Activated CD4-positive, alpha-beta T cell treated with anti-CD3 and anti-CD28 coated beads, Interleukin-2, Interleukin-6, amounts not matched to agents 100 ng/mL and 50 ng/mL, durations not matched to agents 16 hours and 8 hours (primary cell): ENCODE measurements around the gene TBK1.

Source experiments
- DNase-seq: peaks from one replicate; pipeline ENCODE4 v3.0.0-alpha.2; 2020

Gene TBK1

GRCh38 chr12:64452559-64453329, 824 bp downstream of the TBK1 start:
- DNase-seq: peak; percentile 23

GRCh38 chr12:64455506-64455905, 3.6 kb downstream of the TBK1 start:
- DNase-seq: no peak

- no peak for DNase-seq
Observed at GRCh38 chr12:64456119-64456518, 4.2 kb downstream of the TBK1 start.

- DNase-seq: peak; percentile 68
Observed at GRCh38 chr12:64457032-64457431, 5.1 kb downstream of the TBK1 start.

GRCh38 chr12:64457466-64457865, 5.5 kb downstream of the TBK1 start:
- peak; percentile 76 for DNase-seq

DNA sequence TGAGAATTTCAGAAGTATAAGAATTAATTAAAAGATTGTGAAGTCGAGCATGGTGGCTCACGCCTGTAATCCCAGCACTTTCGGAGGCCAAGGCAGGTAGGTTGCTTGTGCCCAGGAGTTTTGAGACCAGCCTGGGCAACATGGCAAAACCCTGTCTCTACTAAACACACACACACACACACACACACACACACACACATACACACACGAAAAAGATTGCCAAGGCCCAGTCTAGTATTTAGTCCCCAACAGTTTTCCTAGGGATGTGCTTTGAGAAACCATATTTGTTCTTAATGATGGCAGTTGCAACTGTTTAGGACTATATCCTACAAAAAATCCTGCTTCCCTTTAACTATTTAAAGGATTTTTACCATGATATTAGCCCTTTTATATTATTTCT, 6.0 kb downstream of the TBK1 start:
- no peak for DNase-seq

DNA sequence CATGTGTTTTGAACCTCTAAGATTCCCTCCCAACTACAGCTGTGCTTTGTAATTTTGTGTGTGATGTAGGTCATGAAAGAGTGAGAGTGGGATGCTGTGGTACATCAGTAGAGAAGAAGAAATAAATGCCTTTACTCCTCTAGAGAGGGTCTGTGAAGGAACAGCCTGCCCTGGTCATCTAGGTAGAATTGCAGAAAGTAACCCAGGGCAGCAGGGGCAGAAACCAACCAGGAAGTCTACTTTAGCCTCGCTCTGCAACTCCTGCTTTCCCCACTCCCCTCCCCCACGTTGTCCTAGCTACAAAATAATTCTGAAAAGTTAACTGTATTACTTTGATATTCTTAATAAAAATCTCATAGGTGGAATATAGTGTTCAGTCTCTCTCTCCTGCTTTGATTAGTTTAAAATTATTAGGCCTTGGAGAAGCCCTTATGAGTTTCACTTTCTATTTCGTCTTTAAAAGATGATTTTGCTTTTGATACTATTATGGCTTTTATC, 7.5 kb downstream of the TBK1 start:
- no peak for DNase-seq

DNA sequence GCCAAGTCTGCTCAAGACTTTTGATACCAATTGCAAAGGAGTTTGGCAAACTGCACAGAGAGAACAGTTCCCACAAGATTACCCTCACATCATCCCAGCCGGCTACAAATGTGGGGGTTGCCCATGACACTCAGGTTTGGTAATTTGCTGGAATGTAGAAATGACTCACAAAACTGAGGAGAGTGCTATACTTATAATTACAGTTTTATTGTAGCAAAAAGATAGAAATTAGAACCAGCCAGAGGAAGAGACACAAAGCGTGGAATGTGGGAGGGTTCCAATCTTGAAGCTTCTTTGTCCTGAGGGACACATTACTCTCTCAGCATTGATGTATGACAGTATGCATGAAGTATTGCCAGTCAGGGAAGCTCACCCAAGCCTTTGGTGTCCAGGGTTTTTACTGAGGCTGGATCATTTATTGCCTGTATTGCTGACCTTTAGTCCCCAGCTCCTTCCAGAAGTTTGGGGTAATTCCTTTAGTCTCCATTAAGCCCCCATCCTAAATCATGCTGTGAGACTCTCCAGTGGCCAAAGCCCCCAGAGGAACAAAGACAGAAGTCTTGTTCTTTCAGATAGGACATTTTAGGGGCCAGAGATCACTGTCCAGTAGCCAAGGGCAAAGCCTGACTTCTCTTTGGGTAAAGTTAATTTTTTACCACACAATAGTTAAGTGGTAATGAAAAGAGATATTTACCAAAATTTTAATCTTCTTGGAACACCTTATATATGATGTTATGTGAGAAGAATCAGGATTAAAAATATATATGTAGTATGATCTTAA, 9.9 kb downstream of the TBK1 start:
- DNase-seq: peak; percentile 10

GRCh38 chr12:64466178-64466577, 14.3 kb downstream of the TBK1 start:
- no peak for DNase-seq

DNA sequence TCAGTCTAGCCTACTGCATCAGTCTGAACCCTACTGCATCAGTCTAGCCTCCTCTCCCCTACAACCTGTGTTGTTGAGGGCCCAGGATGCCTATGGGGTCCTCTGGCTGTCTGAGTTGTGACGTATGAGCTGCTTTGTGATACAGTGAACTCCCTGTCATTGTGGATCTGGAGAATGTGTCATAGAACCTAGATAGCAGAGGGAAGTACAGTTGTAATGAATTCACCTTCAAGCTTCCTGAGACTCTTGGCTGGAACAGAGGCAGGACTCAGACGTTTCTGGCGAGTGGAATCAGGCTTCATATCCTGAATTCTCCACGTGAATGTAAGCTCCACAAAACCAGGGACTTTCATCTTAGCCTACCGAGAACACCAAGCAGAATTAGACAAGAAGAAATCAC, 17.0 kb downstream of the TBK1 start:
- DNase-seq: no peak

DNA sequence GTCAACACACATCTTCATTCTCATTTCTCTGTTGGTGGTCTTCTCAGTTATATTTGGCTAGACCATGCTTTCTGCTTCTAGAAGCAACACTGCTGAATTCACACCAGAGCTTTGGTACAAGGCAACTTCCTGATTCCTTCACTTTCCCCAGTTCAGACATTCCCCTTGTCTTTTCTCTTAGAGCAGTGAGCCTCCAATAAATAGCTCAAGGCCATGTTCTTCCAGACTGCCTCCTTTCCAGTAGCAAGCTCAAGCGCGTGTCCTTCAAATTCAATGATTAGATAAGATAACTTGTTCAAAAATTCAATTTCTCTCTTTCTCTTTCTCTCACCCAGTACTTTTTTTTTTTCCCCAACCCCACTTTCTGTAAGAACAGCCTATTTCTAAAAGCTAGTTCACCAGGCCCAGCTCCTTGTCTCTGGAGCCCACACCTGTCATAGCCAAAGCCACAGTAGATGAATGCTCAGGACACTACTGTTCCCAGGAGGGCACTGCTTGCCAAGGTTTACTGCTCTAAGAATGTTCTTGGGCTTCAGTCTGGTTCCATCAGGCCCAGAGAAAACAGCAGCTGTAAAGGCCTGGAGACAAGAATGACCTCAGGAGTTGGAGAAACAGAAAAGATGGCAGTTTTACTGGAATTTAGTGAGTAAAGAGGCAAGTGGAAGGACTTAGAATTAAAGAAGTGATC, 17.7 kb downstream of the TBK1 start:
- no peak for DNase-seq

- DNase-seq: no peak
Observed at GRCh38 chr12:64470495-64470894, 18.6 kb downstream of the TBK1 start.

GRCh38 chr12:64473176-64473575, 21.3 kb downstream of the TBK1 start:
- DNase-seq: no peak

- DNase-seq: no peak
Observed at GRCh38 chr12:64475518-64475917, 23.6 kb downstream of the TBK1 start.

DNA sequence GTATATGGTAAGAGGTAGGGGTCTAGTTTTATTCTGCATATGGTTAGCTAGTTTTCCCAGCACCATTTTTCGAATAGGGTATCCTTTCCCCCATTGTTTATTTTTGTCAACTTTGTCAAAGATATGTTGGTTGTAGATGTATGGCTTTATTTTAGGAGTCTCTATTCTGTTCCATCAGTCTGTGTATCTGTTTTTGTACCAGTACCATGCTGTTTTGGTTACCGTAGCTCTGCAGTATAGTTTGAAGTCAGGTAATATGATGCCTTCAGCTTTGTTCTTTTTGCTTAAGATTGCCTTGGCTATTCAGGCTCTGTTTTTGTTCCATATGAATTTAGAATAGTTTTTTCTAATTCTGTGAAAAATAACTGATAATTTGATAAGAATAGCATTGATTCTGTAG, 24.9 kb downstream of the TBK1 start:
- DNase-seq: no peak

DNA sequence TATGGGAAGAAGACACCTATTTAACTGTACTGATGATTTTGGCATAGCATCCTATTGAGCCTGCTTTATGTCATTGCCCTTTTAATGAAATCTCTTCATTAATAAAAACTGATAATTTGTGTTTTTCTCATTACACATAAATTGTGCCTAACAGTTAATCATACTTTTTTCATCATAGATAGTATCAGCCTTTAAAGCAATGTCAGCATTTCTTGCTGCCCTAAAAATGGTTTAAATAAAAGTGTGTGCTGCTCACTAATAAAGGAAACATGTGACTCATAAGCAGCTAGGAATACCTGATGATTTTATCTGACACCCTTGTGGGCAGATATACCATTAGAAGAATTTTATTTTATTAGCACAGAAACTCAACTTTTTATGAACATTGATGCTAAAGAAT, 26.7 kb downstream of the TBK1 start:
- no peak for DNase-seq

DNA sequence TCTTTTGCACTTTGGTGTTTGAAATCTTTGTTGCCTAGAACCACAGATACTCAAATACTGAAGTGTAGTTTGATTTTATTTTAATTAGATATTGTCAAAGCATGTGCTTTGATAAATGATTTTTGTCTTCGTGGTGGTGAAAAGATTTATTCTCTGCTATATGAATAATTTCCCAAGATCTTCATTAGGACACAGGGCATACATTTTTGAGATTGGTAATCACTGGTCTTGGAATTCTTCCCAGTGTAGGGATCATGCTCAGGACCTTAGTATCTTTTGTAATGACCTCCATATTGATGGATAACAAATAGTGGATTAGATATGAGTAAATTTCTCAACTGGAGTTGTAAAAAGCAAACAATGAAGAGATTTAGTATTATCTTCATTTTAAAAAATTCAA, 28.2 kb downstream of the TBK1 start:
- DNase-seq: no peak

DNA sequence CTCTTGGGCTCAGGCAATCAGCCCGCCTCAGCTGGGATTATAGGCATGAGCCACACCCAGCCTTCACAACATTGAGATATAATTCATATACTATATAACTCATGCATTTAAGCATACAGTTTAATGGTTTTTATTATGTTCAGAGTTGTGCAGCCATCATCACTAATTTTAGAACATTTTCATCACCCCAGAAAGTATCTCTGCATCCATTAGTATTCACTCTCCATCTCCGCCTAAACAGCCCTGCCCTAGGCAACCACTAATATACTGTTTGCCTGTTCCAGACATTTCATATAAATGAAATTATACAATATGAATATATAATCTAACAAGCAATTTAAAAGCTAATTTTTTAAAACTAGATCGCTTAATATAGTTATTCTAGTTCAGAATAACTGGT, 34.7 kb downstream of the TBK1 start:
- DNase-seq: no peak

DNA sequence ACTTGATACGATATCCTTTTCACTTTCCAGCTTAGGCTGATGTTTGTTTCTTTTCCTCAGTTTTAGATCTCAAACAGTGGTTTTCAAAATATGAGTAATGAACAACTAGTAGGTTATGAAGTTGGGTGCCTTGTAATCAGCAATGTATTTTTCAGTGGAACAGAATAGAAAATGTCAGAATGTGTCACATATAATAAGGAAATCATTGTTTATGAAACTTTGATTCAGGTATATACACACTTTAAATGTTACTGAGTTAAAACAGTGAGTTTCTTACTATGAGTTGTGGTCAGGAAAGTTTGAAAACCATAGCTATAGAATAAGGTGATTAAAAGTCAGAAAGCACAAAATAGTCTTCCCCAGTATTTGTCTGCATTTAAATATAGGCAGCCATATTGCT, 39.8 kb downstream of the TBK1 start:
- DNase-seq: no peak

DNA sequence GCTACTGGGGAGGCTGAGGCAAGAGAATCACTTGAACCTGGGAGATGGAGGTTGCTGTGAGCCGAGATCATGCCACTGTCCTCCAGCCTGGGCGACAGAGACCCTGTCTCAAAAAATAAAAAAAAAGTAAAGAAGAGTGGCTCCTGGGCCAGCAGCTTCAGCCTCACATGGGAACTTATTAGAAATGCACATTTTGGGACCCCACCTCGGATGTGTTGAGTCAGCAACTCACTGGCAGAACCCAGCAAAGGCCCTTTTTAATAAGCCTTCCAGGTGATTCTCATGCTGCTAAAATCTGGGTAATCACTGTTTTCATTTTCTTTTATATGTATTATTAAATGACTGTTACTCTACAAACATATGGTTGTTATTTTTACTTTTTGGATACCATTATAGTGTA, 41.6 kb downstream of the TBK1 start:
- no peak for DNase-seq

DNA sequence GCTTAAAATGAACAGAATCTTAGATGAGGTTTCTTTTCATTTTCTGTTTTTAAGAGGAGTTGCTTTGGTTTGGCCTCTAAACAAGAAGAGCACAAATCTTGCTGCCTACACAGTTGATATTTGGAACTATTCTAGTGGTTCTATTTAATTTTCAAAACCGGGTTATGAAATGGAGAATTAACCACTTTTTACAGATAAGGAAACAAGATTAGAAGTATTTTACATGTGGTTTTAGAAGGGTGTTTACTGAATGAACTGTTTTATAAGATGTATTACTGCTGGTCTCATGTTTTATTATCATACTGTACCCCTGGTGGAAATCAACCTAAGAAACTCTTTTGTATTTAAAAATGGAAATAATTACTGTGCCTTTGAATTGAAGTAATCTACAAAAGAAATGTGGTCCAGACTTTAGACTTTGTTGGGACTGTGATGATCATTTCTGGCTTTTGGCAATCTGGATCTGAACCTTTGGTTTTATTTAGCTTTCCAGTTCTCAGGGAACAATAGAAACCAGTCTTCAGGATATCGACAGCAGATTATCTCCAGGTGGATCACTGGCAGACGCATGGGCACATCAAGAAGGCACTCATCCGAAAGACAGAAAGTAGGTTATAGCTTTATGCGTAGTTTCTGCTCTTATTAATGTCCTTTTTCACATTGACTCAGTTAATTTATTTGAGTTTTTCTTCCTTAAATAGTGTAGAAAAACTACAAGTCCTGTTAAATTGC, 43.2 kb downstream of the TBK1 start:
- DNase-seq: no peak

- DNase-seq: no peak
Observed at GRCh38 chr12:64496839-64497400, 45.0 kb downstream of the TBK1 start.

GRCh38 chr12:64497484-64497883, 45.6 kb downstream of the TBK1 start:
- no peak for DNase-seq
